Lower leg skin (tissue), 4 donors: ENCODE results near the gene CREBBP. TPM values are rescaled to one million over a fixed set of nuclear protein-coding genes. Genes with fewer than 3 reads are reported as not detected.

Experiments
- DNase-seq, 2 donors: peaks; one replicate each; pipeline ENCODE4 v3.0.0-alpha.2; 2019; ENCODE audit warnings: low spot score in 2 of 2
- H3K4me3 ChIP-seq: fragments of 200-600 bp; sonication (generic); 2 replicates; pipeline ENCODE4 v1.5.1; 2017; ENCODE audit warnings: mild to moderate bottlenecking, low read depth; ENCODE audit not compliant: poor library complexity, severe bottlenecking
- CTCF ChIP-seq, 3 donors: fragments of 450-650 bp; IDR thresholded peaks; one replicate each; pipeline ENCODE4 v1.5.1; 2016; ENCODE audit warnings: antibody characterized with exemption in 3 of 3, mild to moderate bottlenecking in 3 of 3, moderate library complexity in 2 of 3
- POLR2A ChIP-seq, 2 donors: fragments of 450-650 bp; IDR thresholded peaks; one replicate each; pipeline ENCODE4 v1.6.1; 2016 to 2017; ENCODE audit warnings: antibody characterized with exemption in 2 of 2, mild to moderate bottlenecking in 1 of 2, moderate library complexity in 1 of 2
- WGBS, 2 donors: methylation state at CpG; one replicate each; pipeline ENCODE4 v1.1.5; 2018; 5-methylcytosine and 5-hydroxymethylcytosine counted together
- intact Hi-C: fragments of 100-400 bp; cut with DNase I; formaldehyde crosslinking; loops from one replicate; pipeline ENCODE4 v1.15.0; 2023; ENCODE audit warnings: low total_unique reads
- total RNA-seq, 4 donors: library from RNA; depleted of rRNA; stranded (reverse); fragments of >200 nt; gene quantifications; one replicate each; pipeline ENCODE4 v1.1.0, GENCODE V29; 2016

The CREBBP gene
- total RNA-seq, 4 donors from 2014 or later: 45.5 to 152 (median 65.7) TPM

- TF ChIP-seq POLR2A (IDR thresholded peaks at IDR 0.05): no peak
- TF ChIP-seq CTCF (IDR thresholded peaks at IDR 0.05): no peak
- no peak overlapping the region for H3K4me3 ChIP-seq
- 73 to 80% methylated on average over 13 of the region's 13 CpGs for WGBS, 2 donors
- intact Hi-C loops: no loop called here
- no peak for DNase-seq
Observed at GRCh38 chr16:3873482-3874173, 6.9 kb downstream of the CREBBP start.

- H3K4me3 ChIP-seq: no peak overlapping the region
- intact Hi-C loops: no loop called here
- WGBS, 2 donors: 62 to 66% methylated on average over 12 of the region's 12 CpGs
- TF ChIP-seq POLR2A (IDR thresholded peaks at IDR 0.05) (no peak), CTCF (IDR thresholded peaks at IDR 0.05) (no peak)
- no peak for DNase-seq
Observed at GRCh38 chr16:3872216-3872895, 8.2 kb downstream of the CREBBP start.

GRCh38 chr16:3868967-3869366 is 11.5 kb downstream of the CREBBP start:
- intact Hi-C loops: no loop called here
- H3K4me3 ChIP-seq: no peak overlapping the region
- WGBS, 2 donors: 79 to 84% methylated on average over 3 of the region's 3 CpGs
- DNase-seq: no peak
- no peak for TF ChIP-seq POLR2A (IDR thresholded peaks at IDR 0.05)
- TF ChIP-seq CTCF (IDR thresholded peaks at IDR 0.05): no peak

DNA sequence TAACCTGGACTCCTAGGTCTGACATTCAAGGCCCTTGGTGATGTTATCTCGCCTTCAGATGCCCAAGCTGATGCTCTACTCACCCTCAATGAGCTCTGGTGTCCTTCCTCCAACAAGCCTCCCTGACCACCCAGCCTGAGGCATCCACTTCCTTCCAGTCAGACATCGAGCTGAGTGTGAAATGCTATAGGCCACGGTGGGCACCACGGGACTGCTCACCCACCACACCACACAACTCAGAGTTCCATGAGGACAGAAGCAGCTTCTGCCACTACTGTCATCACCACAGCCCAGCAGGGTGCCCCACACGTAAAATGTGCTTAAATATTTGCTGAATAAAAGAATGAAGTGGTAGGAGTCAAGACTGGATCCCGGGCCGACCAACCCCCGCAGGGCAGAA is 12.0 kb downstream of the CREBBP start:
- 71 to 85% methylated on average over 8 of the region's 8 CpGs for WGBS, 2 donors
- DNase-seq: no peak
- intact Hi-C loops: no loop called here
- H3K4me3 ChIP-seq: no peak overlapping the region
- TF ChIP-seq POLR2A (IDR thresholded peaks at IDR 0.05): no peak

- no peak for TF ChIP-seq POLR2A (IDR thresholded peaks at IDR 0.05)
- no peak for TF ChIP-seq CTCF (IDR thresholded peaks at IDR 0.05)
- DNase-seq: no peak
- no peak overlapping the region for H3K4me3 ChIP-seq
- 76 to 81% methylated on average over 4 of the region's 4 CpGs for WGBS, 2 donors
- intact Hi-C loops: no loop called here
Observed at GRCh38 chr16:3866703-3867431, 13.6 kb downstream of the CREBBP start.

- H3K4me3 ChIP-seq: no peak overlapping the region
- no peak for DNase-seq
- intact Hi-C loops: no loop called here
- TF ChIP-seq POLR2A (IDR thresholded peaks at IDR 0.05): no peak
- TF ChIP-seq CTCF (IDR thresholded peaks at IDR 0.05): no peak
- WGBS, 2 donors: 82 to 83% methylated on average over 3 of the region's 3 CpGs
Observed at GRCh38 chr16:3865241-3865640, 15.3 kb downstream of the CREBBP start.
